WTC11 (cell line): ENCODE measurements around the gene PTPA. TPM values are rescaled to one million over a fixed set of nuclear protein-coding genes. Genes with fewer than 3 reads are reported as not detected.
A peak's percentile ranks its signal among the peaks of the same experiment; 100 is the strongest.

Source experiments
- ATAC-seq: fragments of 200-7000 bp; cut with Tn5 transposase; 2 replicates; pipeline ENCODE4 v1.10.0; 2021; ENCODE audit warnings: mild to moderate bottlenecking, moderate library complexity
- CTCF ChIA-PET: fragments of 300-600 bp; sonication (Branson Sonifier 250); formaldehyde crosslinking; loops from one replicate; lab custom pipeline; 2021; ENCODE audit warnings: antibody characterized with exemption; lab: Charles Lee
- POLR2A ChIA-PET: fragments of 350-600 bp; sonication (Branson Sonifier 250); formaldehyde crosslinking; loops from one replicate; lab custom pipeline; 2021; ENCODE audit warnings: antibody characterized with exemption; lab: Charles Lee
- DNase-seq: peaks from one replicate; pipeline ENCODE4 v3.0.0; 2021; ENCODE audit warnings: low spot score
- H3K27ac Mint-ChIP-seq: 2 replicates; pipeline ENCODE4 v1.8.0; 2021; ENCODE audit warnings: mixed read lengths
- H3K27me3 Mint-ChIP-seq: 2 replicates; pipeline ENCODE4 v1.8.0; 2021; ENCODE audit warnings: low read depth, mild to moderate bottlenecking, moderate library complexity, mixed read lengths
- H3K36me3 Mint-ChIP-seq: 2 replicates; pipeline ENCODE4 v1.8.0; 2021; ENCODE audit warnings: mixed read lengths
- H3K4me1 Mint-ChIP-seq: 2 replicates; pipeline ENCODE4 v1.8.0; 2022; ENCODE audit warnings: mixed read lengths
- H3K4me3 Mint-ChIP-seq: 2 replicates; pipeline ENCODE4 v1.8.0; 2021; ENCODE audit warnings: mild to moderate bottlenecking, moderate library complexity, mixed read lengths
- H3K9me3 Mint-ChIP-seq: 2 replicates; pipeline ENCODE4 v1.8.0; 2021; ENCODE audit warnings: mixed read lengths
- CREB1 ChIP-seq: sonication (generic); formaldehyde crosslinking; IDR thresholded peaks from 2 replicates; pipeline ENCODE4 v1.8.0; 2023; ENCODE audit warnings: mild to moderate bottlenecking, missing genetic modification reagents
- CREM ChIP-seq: sonication (generic); formaldehyde crosslinking; IDR thresholded peaks from 2 replicates; pipeline ENCODE4 v1.8.1; 2022; ENCODE audit warnings: mild to moderate bottlenecking, missing genetic modification reagents, moderate library complexity
- ETV6 ChIP-seq: sonication (generic); formaldehyde crosslinking; IDR thresholded peaks from 2 replicates; pipeline ENCODE4 v1.8.1; 2022; ENCODE audit warnings: mild to moderate bottlenecking, missing genetic modification reagents
- HMGA2 ChIP-seq: fragments of 250-450 bp; sonication (Bioruptor Pico); IDR thresholded peaks from 2 replicates; pipeline ENCODE4 v1.4.0; 2021; ENCODE audit warnings: mild to moderate bottlenecking, moderate library complexity
- JAZF1 ChIP-seq: fragments of 250-450 bp; sonication (Bioruptor Pico); IDR thresholded peaks from 2 replicates; pipeline ENCODE4 v1.9.0; 2021; ENCODE audit warnings: moderate library complexity, mild to moderate bottlenecking, inconsistent platforms
- RORB ChIP-seq: fragments of 250-450 bp; sonication (Bioruptor Pico); IDR thresholded peaks from 2 replicates; pipeline ENCODE4 v1.9.0; 2021; ENCODE audit warnings: mild to moderate bottlenecking
- SMAD4 ChIP-seq: sonication (generic); formaldehyde crosslinking; IDR thresholded peaks from 2 replicates; pipeline ENCODE4 v1.8.0; 2022; ENCODE audit warnings: mild to moderate bottlenecking, missing genetic modification reagents
- SOX15 ChIP-seq: fragments of 250-450 bp; sonication (Bioruptor Pico); IDR thresholded peaks from 2 replicates; pipeline ENCODE4 v1.9.0; 2021; ENCODE audit warnings: mild to moderate bottlenecking
- TCF7 ChIP-seq: sonication (generic); formaldehyde crosslinking; IDR thresholded peaks from 2 replicates; pipeline ENCODE4 v1.8.0; 2022; ENCODE audit warnings: mild to moderate bottlenecking, low read depth, missing genetic modification reagents, moderate library complexity
- TP53 ChIP-seq: sonication (generic); formaldehyde crosslinking; IDR thresholded peaks from 2 replicates; pipeline ENCODE4 v1.8.1; 2023; ENCODE audit warnings: mild to moderate bottlenecking, missing genetic modification reagents
- ZNF219 ChIP-seq: sonication (generic); formaldehyde crosslinking; IDR thresholded peaks from 2 replicates; pipeline ENCODE4 v1.8.0; 2023; ENCODE audit warnings: missing genetic modification reagents, mild to moderate bottlenecking, borderline replicate concordance
- ZNF423 ChIP-seq: fragments of 250-450 bp; sonication (Bioruptor Pico); IDR thresholded peaks from 2 replicates; pipeline ENCODE4 v2.1.2; 2022; ENCODE audit warnings: mild to moderate bottlenecking, moderate library complexity
- ZNF671 ChIP-seq: fragments of 250-450 bp; sonication (Bioruptor Pico); IDR thresholded peaks from 2 replicates; pipeline ENCODE4 v1.8.0; 2021; ENCODE audit warnings: mild to moderate bottlenecking
- total RNA-seq: library from RNA; stranded (reverse); gene quantifications from 3 replicates; pipeline ENCODE4 v1.2.3, GENCODE V29; 2021
- TF ChIP-seq, protein P1 (sequence below): fragments of 250-450 bp; sonication (Bioruptor Pico); IDR thresholded peaks from 2 replicates; pipeline ENCODE4 v1.9.0; 2021; ENCODE audit warnings: mild to moderate bottlenecking
- TF ChIP-seq, protein P2 (sequence below): sonication (generic); formaldehyde crosslinking; conservative IDR thresholded peaks from 2 replicates; pipeline ENCODE4 v1.8.1; 2023; ENCODE audit warnings: mild to moderate bottlenecking, low read depth, missing genetic modification reagents, moderate library complexity
- TF ChIP-seq, protein P3 (sequence below): sonication (generic); formaldehyde crosslinking; IDR thresholded peaks from 2 replicates; pipeline ENCODE4 v1.8.0; 2022; ENCODE audit warnings: mild to moderate bottlenecking, missing genetic modification reagents
- TF ChIP-seq, protein P4 (sequence below): fragments of 250-450 bp; sonication (Bioruptor Pico); conservative IDR thresholded peaks from 2 replicates; pipeline ENCODE4 v1.9.0; 2021; ENCODE audit warnings: mild to moderate bottlenecking
- TF ChIP-seq, protein P5 (sequence below): sonication (generic); formaldehyde crosslinking; IDR thresholded peaks from 2 replicates; pipeline ENCODE4 v1.8.0; 2022; ENCODE audit warnings: mild to moderate bottlenecking, missing genetic modification reagents
- TF ChIP-seq, protein P6 (sequence below): sonication (generic); formaldehyde crosslinking; IDR thresholded peaks from 2 replicates; pipeline ENCODE4 v1.8.1; 2023; ENCODE audit warnings: mild to moderate bottlenecking, missing genetic modification reagents, moderate library complexity
- TF ChIP-seq, protein P7 (sequence below): sonication (generic); formaldehyde crosslinking; IDR thresholded peaks from 2 replicates; pipeline ENCODE4 v1.8.1; 2023; ENCODE audit warnings: mild to moderate bottlenecking, missing genetic modification reagents

The PTPA gene
- total RNA-seq, 1 experiment from 2014 or later, result 186 TPM

DNA sequence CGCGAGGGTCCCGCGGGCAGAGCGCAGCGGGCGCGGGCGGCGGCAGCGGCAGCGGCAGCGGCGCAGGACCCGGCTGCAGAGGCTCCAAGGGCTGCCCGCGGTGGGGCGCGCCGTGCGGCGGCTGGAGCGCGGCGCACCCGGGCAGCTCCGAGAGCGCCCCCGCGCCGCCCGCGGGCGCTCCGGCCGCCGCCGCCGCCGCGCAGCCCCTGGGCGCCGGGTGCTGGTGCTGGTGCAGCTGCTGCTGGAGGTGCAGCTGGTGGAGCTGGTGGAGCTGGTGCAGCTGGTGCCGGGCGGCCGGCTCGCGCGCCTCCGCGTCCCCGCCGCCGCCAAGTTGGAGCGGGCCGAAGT lies 66.2 kb downstream of the PTPA start:
- Mint-ChIP-seq H3K27me3 (peaks cover 82% of the 10 kb centered on the region), H3K4me3 (peak overlapping the region; percentile 84), H3K4me1 (peaks cover 15% of the 10 kb centered on the region), H3K9me3 (no peaks in the 10 kb centered on the region), H3K27ac (no peak overlapping the region), H3K36me3 (no peaks in the 10 kb centered on the region)
- DNase-seq (no peak), ATAC-seq (no peak)
- TF ChIP-seq, protein P1, sequence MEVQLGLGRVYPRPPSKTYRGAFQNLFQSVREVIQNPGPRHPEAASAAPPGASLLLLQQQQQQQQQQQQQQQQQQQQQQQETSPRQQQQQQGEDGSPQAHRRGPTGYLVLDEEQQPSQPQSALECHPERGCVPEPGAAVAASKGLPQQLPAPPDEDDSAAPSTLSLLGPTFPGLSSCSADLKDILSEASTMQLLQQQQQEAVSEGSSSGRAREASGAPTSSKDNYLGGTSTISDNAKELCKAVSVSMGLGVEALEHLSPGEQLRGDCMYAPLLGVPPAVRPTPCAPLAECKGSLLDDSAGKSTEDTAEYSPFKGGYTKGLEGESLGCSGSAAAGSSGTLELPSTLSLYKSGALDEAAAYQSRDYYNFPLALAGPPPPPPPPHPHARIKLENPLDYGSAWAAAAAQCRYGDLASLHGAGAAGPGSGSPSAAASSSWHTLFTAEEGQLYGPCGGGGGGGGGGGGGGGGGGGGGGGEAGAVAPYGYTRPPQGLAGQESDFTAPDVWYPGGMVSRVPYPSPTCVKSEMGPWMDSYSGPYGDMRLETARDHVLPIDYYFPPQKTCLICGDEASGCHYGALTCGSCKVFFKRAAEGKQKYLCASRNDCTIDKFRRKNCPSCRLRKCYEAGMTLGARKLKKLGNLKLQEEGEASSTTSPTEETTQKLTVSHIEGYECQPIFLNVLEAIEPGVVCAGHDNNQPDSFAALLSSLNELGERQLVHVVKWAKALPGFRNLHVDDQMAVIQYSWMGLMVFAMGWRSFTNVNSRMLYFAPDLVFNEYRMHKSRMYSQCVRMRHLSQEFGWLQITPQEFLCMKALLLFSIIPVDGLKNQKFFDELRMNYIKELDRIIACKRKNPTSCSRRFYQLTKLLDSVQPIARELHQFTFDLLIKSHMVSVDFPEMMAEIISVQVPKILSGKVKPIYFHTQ (CRISPR knock-in tag), result no peak
- TF ChIP-seq CREM (CRISPR knock-in tag) (no peak), SOX15 (CRISPR knock-in tag) (no peak), ZNF219 (CRISPR knock-in tag) (no peak), TCF7 (CRISPR knock-in tag) (no peak), HMGA2 (CRISPR knock-in tag) (no peak), SMAD4 (CRISPR knock-in tag) (no peak), CREB1 (CRISPR knock-in tag) (no peak), ZNF423 (no peak), JAZF1 (CRISPR knock-in tag) (no peak), TP53 (CRISPR knock-in tag) (no peak), ETV6 (CRISPR knock-in tag) (no peak), RORB (CRISPR knock-in tag) (no peak), ZNF671 (CRISPR knock-in tag) (no peak)
- TF ChIP-seq, protein P2, sequence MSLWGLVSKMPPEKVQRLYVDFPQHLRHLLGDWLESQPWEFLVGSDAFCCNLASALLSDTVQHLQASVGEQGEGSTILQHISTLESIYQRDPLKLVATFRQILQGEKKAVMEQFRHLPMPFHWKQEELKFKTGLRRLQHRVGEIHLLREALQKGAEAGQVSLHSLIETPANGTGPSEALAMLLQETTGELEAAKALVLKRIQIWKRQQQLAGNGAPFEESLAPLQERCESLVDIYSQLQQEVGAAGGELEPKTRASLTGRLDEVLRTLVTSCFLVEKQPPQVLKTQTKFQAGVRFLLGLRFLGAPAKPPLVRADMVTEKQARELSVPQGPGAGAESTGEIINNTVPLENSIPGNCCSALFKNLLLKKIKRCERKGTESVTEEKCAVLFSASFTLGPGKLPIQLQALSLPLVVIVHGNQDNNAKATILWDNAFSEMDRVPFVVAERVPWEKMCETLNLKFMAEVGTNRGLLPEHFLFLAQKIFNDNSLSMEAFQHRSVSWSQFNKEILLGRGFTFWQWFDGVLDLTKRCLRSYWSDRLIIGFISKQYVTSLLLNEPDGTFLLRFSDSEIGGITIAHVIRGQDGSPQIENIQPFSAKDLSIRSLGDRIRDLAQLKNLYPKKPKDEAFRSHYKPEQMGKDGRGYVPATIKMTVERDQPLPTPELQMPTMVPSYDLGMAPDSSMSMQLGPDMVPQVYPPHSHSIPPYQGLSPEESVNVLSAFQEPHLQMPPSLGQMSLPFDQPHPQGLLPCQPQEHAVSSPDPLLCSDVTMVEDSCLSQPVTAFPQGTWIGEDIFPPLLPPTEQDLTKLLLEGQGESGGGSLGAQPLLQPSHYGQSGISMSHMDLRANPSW (CRISPR knock-in tag), result no peak
- TF ChIP-seq, protein P3, sequence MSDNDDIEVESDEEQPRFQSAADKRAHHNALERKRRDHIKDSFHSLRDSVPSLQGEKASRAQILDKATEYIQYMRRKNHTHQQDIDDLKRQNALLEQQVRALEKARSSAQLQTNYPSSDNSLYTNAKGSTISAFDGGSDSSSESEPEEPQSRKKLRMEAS (CRISPR knock-in tag), result no peak
- TF ChIP-seq, protein P4, sequence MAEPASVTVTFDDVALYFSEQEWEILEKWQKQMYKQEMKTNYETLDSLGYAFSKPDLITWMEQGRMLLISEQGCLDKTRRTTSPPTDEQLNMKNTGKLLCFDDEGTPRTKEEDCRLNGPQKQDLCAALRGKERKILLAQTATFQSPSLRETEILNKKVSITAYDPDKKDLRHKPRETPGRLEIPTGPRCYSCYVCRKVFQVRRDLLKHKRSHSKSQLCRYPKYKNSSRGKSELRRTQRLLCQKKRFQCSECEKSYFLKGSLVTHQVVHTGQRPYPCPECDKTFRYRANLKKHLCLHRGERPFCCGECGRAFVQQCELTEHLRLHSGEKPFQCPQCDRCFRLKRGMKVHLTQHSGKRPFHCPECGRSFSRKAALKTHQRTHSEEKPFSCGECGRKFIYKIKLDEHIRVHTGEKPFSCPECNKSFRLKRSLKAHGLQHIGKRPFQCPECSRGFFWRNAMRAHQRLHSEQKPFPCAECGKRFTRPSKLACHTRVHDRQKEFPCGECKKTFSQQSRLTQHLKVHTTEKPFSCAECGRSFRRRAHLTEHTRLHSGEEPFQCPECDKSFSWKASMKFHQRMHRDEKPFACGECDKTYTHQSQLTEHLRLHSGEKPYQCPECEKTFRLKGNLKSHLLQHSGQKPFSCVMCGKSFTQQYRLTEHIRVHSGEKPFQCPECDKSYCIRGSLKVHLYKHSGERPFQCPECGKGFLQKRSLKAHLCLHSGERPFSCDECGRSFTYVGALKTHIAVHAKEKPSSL (CRISPR knock-in tag), result no peak
- TF ChIP-seq, protein P5, sequence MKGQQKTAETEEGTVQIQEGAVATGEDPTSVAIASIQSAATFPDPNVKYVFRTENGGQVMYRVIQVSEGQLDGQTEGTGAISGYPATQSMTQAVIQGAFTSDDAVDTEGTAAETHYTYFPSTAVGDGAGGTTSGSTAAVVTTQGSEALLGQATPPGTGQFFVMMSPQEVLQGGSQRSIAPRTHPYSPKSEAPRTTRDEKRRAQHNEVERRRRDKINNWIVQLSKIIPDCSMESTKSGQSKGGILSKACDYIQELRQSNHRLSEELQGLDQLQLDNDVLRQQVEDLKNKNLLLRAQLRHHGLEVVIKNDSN (CRISPR knock-in tag), result no peak
- TF ChIP-seq, protein P6, sequence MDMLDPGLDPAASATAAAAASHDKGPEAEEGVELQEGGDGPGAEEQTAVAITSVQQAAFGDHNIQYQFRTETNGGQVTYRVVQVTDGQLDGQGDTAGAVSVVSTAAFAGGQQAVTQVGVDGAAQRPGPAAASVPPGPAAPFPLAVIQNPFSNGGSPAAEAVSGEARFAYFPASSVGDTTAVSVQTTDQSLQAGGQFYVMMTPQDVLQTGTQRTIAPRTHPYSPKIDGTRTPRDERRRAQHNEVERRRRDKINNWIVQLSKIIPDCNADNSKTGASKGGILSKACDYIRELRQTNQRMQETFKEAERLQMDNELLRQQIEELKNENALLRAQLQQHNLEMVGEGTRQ, result no peak
- TF ChIP-seq, protein P7, sequence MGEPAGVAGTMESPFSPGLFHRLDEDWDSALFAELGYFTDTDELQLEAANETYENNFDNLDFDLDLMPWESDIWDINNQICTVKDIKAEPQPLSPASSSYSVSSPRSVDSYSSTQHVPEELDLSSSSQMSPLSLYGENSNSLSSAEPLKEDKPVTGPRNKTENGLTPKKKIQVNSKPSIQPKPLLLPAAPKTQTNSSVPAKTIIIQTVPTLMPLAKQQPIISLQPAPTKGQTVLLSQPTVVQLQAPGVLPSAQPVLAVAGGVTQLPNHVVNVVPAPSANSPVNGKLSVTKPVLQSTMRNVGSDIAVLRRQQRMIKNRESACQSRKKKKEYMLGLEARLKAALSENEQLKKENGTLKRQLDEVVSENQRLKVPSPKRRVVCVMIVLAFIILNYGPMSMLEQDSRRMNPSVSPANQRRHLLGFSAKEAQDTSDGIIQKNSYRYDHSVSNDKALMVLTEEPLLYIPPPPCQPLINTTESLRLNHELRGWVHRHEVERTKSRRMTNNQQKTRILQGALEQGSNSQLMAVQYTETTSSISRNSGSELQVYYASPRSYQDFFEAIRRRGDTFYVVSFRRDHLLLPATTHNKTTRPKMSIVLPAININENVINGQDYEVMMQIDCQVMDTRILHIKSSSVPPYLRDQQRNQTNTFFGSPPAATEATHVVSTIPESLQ (CRISPR knock-in tag), result no peak
- ChIA-PET POLR2A (interaction anchor here (0.9 to 3.4 kb wide), 12 partner anchors 10 to 419 kb away, joined by 3 to 19 read pairs (median 6); no protein-coding TSS in a partner anchor), CTCF (interaction anchor here (0.9 to 10.3 kb wide), 10 partner anchors 10 to 447 kb away, joined by 3 to 74 read pairs (median 6); partner anchors contain the start of genes NTMT1 and SH3GLB2)
